K562 (cell line): Measurements from ENCODE around the gene HSPB6. TPM values are rescaled to one million over a fixed set of nuclear protein-coding genes. Genes with fewer than 3 reads are reported as not detected.

ENCODE experiments used
- ATAC-seq: fragments of 200-7000 bp; cut with Tn5 transposase; 3 replicates; pipeline ENCODE4 v1.9.1; 2020; ENCODE audit warnings: moderate library complexity
- BruUV-seq: library from RNA; stranded (reverse); fragments of 400-500 nt; replicated peaks from 2 replicates; lab custom pipeline; 2021; lab: Mats Ljungman, UMichigan
- CTCF ChIA-PET: fragments of 300-600 bp; formaldehyde crosslinking; extraction: SDS; loops from one replicate; lab custom pipeline; 2021; ENCODE audit warnings: low intra/inter-chr PET ratio; lab: Yijun Ruan, JAX
- POLR2A ChIA-PET: fragments of 300-600, 350-650 bp; sonication (Branson Sonifier 250); formaldehyde crosslinking; extraction: SDS; loops from one replicate; lab custom pipeline; 2021; ENCODE audit warnings: antibody characterized with exemption, inconsistent platforms; lab: Yijun Ruan, JAX
- DNase-seq, 4 experiments: peaks; one replicate each; pipeline versions ENCODE4 v3.0.0 to v3.0.0-alpha.2; 2011 to 2018; ENCODE audit warnings: low spot score in 3 of 4, mixed read lengths in 3 of 4; ENCODE audit errors: extremely low read depth in 1 of 4
- FAIRE-seq: peaks from 2 replicates; lab custom pipeline; 2011; peaks lifted over from hg19 to GRCh38; lab: Jason Lieb, UNC
- H2AFZ ChIP-seq: 2 replicates; pipeline ENCODE4 v1.6.0; 2011; ENCODE audit warnings: low read depth, low read length, control low read depth, inconsistent platforms
- H3K27ac ChIP-seq: fragments of 200-600 bp; 3 replicates; pipeline ENCODE4 v1.8.0; 2011; ENCODE audit warnings: low read depth, mild to moderate bottlenecking, control low read depth, inconsistent platforms, low read length, moderate library complexity, mixed read lengths; ENCODE audit errors: extremely low read depth
- H3K27me3 ChIP-seq, 2 experiments: fragments of 300-600 bp in 1 of 2; 2 replicates in 1 of 2; 3 replicates in 1 of 2; pipeline versions ENCODE4 v1.6.0 to v1.8.0; 2011; ENCODE audit warnings: inconsistent platforms in 2 of 2, low read length in 2 of 2, mild to moderate bottlenecking in 1 of 2, mixed read lengths in 1 of 2, moderate library complexity in 1 of 2; ENCODE audit not compliant: control insufficient read depth in 2 of 2, insufficient read depth in 2 of 2
- H3K36me3 ChIP-seq: fragments of 300-600 bp; 3 replicates; pipeline ENCODE4 v1.8.0; 2011; ENCODE audit warnings: mild to moderate bottlenecking, low read length, inconsistent platforms; ENCODE audit not compliant: control insufficient read depth, insufficient read depth
- H3K4me1 ChIP-seq, 2 experiments: fragments of 200-600 bp in 1 of 2; replicated peaks in 1 of 2; 2 replicates in 1 of 2; 3 replicates in 1 of 2; pipeline versions ENCODE4 v1.5.1 to v1.8.0; 2011; ENCODE audit warnings: inconsistent platforms in 2 of 2, low read length in 2 of 2, mild to moderate bottlenecking in 1 of 2, mixed read lengths in 1 of 2, moderate library complexity in 1 of 2; ENCODE audit not compliant: control insufficient read depth in 2 of 2, insufficient read depth in 2 of 2
- H3K4me2 ChIP-seq: 2 replicates; pipeline ENCODE4 v1.6.1; 2011; ENCODE audit warnings: low read length, control low read depth, inconsistent platforms, mixed read lengths; ENCODE audit not compliant: insufficient read depth
- H3K4me3 ChIP-seq: fragments of 200-600 bp; sonication (generic), shearing (Covaris generic); 2 replicates; pipeline ENCODE4 v1.5.1; 2016; ENCODE audit warnings: control low read depth, inconsistent platforms
- H3K79me2 ChIP-seq: fragments of 200-600 bp; 3 replicates; pipeline ENCODE4 v1.8.0; 2011; ENCODE audit warnings: low read length, inconsistent platforms; ENCODE audit not compliant: control insufficient read depth, insufficient read depth
- H3K9ac ChIP-seq, 2 experiments: 2 replicates each; pipeline versions ENCODE4 v1.6.0 to v1.6.1; 2011; ENCODE audit warnings: low read depth in 2 of 2, low read length in 2 of 2, control low read depth in 1 of 2, inconsistent platforms in 1 of 2, mild to moderate bottlenecking in 1 of 2, mixed read lengths in 1 of 2; ENCODE audit not compliant: insufficient read depth in 1 of 2
- H3K9me1 ChIP-seq: one replicate; pipeline ENCODE4 v1.6.0; 2011; ENCODE audit warnings: inconsistent platforms, mild to moderate bottlenecking, low read length, moderate library complexity; ENCODE audit not compliant: control insufficient read depth, insufficient read depth
- H3K9me3 ChIP-seq: replicated peaks from 2 replicates; pipeline ENCODE4 v1.5.1; 2011; ENCODE audit warnings: low read depth, low read length, inconsistent platforms; ENCODE audit not compliant: control insufficient read depth, insufficient read depth
- H4K20me1 ChIP-seq: replicated peaks from 2 replicates; pipeline ENCODE4 v1.6.1; 2011; ENCODE audit warnings: low read length, inconsistent platforms, mixed read lengths; ENCODE audit not compliant: control insufficient read depth, insufficient read depth
- CBX2 ChIP-seq: fragments of 200-600 bp; sonication (generic); IDR thresholded peaks from one replicate; pipeline ENCODE4 v1.6.1; 2012; ENCODE audit warnings: mild to moderate bottlenecking, low read length, inconsistent platforms; ENCODE audit not compliant: insufficient read depth, poor library complexity, severe bottlenecking
- FOXM1 ChIP-seq, 2 experiments: fragments of 450-650 bp in 1 of 2; sonication (generic) in 1 of 2; formaldehyde crosslinking in 1 of 2; IDR thresholded peaks; 2 replicates each; pipeline versions ENCODE4 v1.6.1 to v1.9.0; 2017 to 2022; ENCODE audit warnings: low read depth in 2 of 2, mild to moderate bottlenecking in 2 of 2, missing genetic modification reagents in 1 of 2, moderate library complexity in 1 of 2
- MYNN ChIP-seq, 2 experiments: sonication (generic); formaldehyde crosslinking in 1 of 2; IDR thresholded peaks; 2 replicates each; pipeline versions ENCODE4 v1.5.0 to v1.6.1; 2016 to 2020; ENCODE audit warnings: antibody characterized with exemption in 1 of 2, missing genetic modification reagents in 1 of 2
- POLR2G ChIP-seq: fragments of 200-400 bp; formaldehyde crosslinking; IDR thresholded peaks from 2 replicates; pipeline ENCODE4 v1.6.1; 2017; ENCODE audit warnings: low read depth, mild to moderate bottlenecking, antibody characterized with exemption, low read length, moderate library complexity
- TOE1 ChIP-seq, 2 experiments: fragments of 450-650 bp in 1 of 2; sonication (generic) in 1 of 2; formaldehyde crosslinking in 1 of 2; IDR thresholded peaks; 2 replicates each; pipeline versions ENCODE4 v1.7.1 to v1.8.0; 2016 to 2022; ENCODE audit warnings: borderline replicate concordance in 2 of 2, mild to moderate bottlenecking in 2 of 2, antibody characterized with exemption in 1 of 2, inconsistent platforms in 1 of 2, low read depth in 1 of 2, missing genetic modification reagents in 1 of 2, moderate library complexity in 1 of 2
- ZFP30 ChIP-seq: fragments of 250-450 bp; sonication (Bioruptor Pico); IDR thresholded peaks from 2 replicates; pipeline ENCODE4 v1.8.0; 2022; ENCODE audit warnings: moderate library complexity, mild to moderate bottlenecking, inconsistent platforms, borderline replicate concordance
- ZNF551 ChIP-seq: fragments of 250-450 bp; sonication (Bioruptor Pico); IDR thresholded peaks from 2 replicates; pipeline ENCODE4 v1.5.0; 2021; ENCODE audit warnings: mild to moderate bottlenecking, moderate library complexity
- WGBS: fragments of 100-300 bp; shearing (Covaris generic); methylation state at CpG from one replicate; pipeline ENCODE4 v1.1.6; 2016; ENCODE audit warnings: low coverage, mixed read lengths; ENCODE audit not compliant: insufficient coverage; ENCODE audit errors: missing lambda C conversion rate; 5-methylcytosine and 5-hydroxymethylcytosine counted together
- in situ Hi-C: fragments of 300-500 bp; cut with MboI; formaldehyde crosslinking; loops from 4 replicates; pipeline ENCODE4 v1.15.0; 2018; ENCODE audit warnings: inconsistent platforms, mixed read lengths
- intact Hi-C: fragments of 100-400 bp; cut with micrococcal nuclease; formaldehyde crosslinking; loops from 2 replicates; pipeline ENCODE4 v1.14.2; 2022
- polyA plus RNA-seq, 8 experiments: library from polyadenylated mRNA; depleted of rRNA in 4 of 8; stranded (reverse) in 5 of 8; unstranded in 3 of 8; fragments of >200 nt; fragmentation: Nextera tagmentation in 2 of 8; fragmentation: Illumina TruSeq in 1 of 8; extraction: Ambion mirVana in 2 of 8; extraction: Trizol in 1 of 8; gene quantifications; 2 replicates each; pipeline versions ENCODE4 v1.2.1 to v1.2.3, GENCODE V29; 2011 to 2014; ENCODE audit warnings: inconsistent platforms in 1 of 8, missing spikeins in 1 of 8
- total RNA-seq, 7 experiments: library from RNA; depleted of rRNA in 6 of 7; stranded (reverse); fragments of >200 nt in 6 of 7; fragmentation: Illumina TruSeq in 2 of 7; extraction: Trizol in 2 of 7; gene quantifications; 2 replicates each; pipeline versions ENCODE4 v1.2.1 to v1.2.3, GENCODE V29; 2011 to 2021; ENCODE audit warnings: low replicate concordance in 1 of 7

Gene HSPB6
- total and polyA plus RNA-seq, 9 of the 15 experiments (the other 6 are each of a cell fraction or from before 2014, with no cell fraction given), result 0.55 TPM; not detected in 8

GRCh38 chr19:35766571-35767104, 9.8 kb upstream of the HSPB6 start:
- BruUV-seq, result no TSS peak
- DNase-seq (no peak), FAIRE-seq (no peak), ATAC-seq (peak; percentile 38)
- CTCF ChIA-PET, result no interaction called here
- H3K9ac ChIP-seq, result peak overlapping the region in 1 of 2 experiments; percentile 26; a peak in 1 of 4 replicates
- no peak overlapping the region for H2AFZ ChIP-seq
- 76% methylated on average over 5 of the region's 11 CpGs for WGBS
- H3K4me2 ChIP-seq, result no peak overlapping the region
- POLR2A ChIA-PET, result interaction anchor here (0.7 to 1.2 kb wide), 2 partner anchors 22 to 213 kb away, joined by 3 read pairs; no protein-coding TSS in a partner anchor
- H3K4me3 ChIP-seq, result no peak overlapping the region
- peaks cover 44% of the 10 kb centered on the region; the same call in 1 of the 3 replicates for H3K36me3 ChIP-seq
- in situ Hi-C loops (no loop called here), intact Hi-C loops (no loop called here)
- TF ChIP-seq CBX2 (no peak), ZNF551 (no peak), FOXM1 (IDR thresholded peaks at IDR 0.05; ENCODE audit: low read depth) (no peak), FOXM1 (CRISPR knock-in tag; IDR thresholded peaks at IDR 0.05; ENCODE audit: low read depth) (no peak), ZFP30 (CRISPR knock-in tag) (no peak), MYNN (IDR thresholded peaks at IDR 0.05) (no peak), MYNN (CRISPR knock-in tag; IDR thresholded peaks at IDR 0.05) (no peak), TOE1 (IDR thresholded peaks at IDR 0.05; ENCODE audit: borderline replicate concordance) (no peak), TOE1 (CRISPR knock-in tag; IDR thresholded peaks at IDR 0.05; ENCODE audit: borderline replicate concordance, low read depth) (no peak), POLR2G (no peak)
- H4K20me1 ChIP-seq, result no peaks in the 10 kb centered on the region
- H3K27ac ChIP-seq, result no peak overlapping the region
- no peaks in the 10 kb centered on the region for H3K79me2 ChIP-seq
- H3K9me1 ChIP-seq, result no peaks in the 10 kb centered on the region
- H3K27me3 ChIP-seq, result no peaks in the 10 kb centered on the region
- H3K9me3 ChIP-seq, result no peaks in the 10 kb centered on the region
- peaks cover 0 to 19% of the 10 kb centered on the region in 2 experiments; a peak in 2 of 5 replicates for H3K4me1 ChIP-seq
